H1 (cell line): ENCODE measurements around the gene SLC39A7.

Experiments used
- ATF2 ChIP-seq: IDR thresholded peaks from 2 replicates; pipeline ENCODE4 v1.6.1; 2012; ENCODE audit warnings: low read length, inconsistent platforms
- CBX5 ChIP-seq: fragments of 300-800, 300-1000 bp; sonication (generic); IDR thresholded peaks from 2 replicates; pipeline ENCODE4 v1.7.1; 2016; ENCODE audit warnings: antibody characterized with exemption, low read length, low read depth
- CTCF ChIP-seq, 3 experiments: IDR thresholded peaks; 1 replicate in 2 of 3; 2 replicates in 1 of 3; pipeline versions ENCODE4 v1.5.1 to v1.6.1; 2011; ENCODE audit warnings: low read length in 3 of 3, mild to moderate bottlenecking in 3 of 3, inconsistent platforms in 2 of 3, low read depth in 1 of 3, moderate library complexity in 1 of 3; ENCODE audit not compliant: insufficient read depth in 1 of 3; ENCODE audit errors: control extremely low read depth in 1 of 3
- EP300 ChIP-seq, 2 experiments: IDR thresholded peaks; 1 replicate in 1 of 2; 2 replicates in 1 of 2; pipeline ENCODE4 v1.6.1; 2011 to 2012; ENCODE audit warnings: low read depth in 2 of 2, low read length in 2 of 2, mild to moderate bottlenecking in 2 of 2, borderline replicate concordance in 1 of 2, inconsistent platforms in 1 of 2, moderate library complexity in 1 of 2
- POLR2A ChIP-seq, 2 experiments: IDR thresholded peaks; 1 replicate in 1 of 2; 2 replicates in 1 of 2; pipeline ENCODE4 v1.6.1; 2011; ENCODE audit warnings: low read depth in 2 of 2, low read length in 2 of 2, mild to moderate bottlenecking in 2 of 2; ENCODE audit errors: control extremely low read depth in 1 of 2
- POLR2AphosphoS5 ChIP-seq: IDR thresholded peaks from 2 replicates; pipeline ENCODE4 v1.6.1; 2011; ENCODE audit warnings: low read depth, low read length
- RNF2 ChIP-seq: fragments of 200-900, 300-1000 bp; sonication (generic); IDR thresholded peaks from 2 replicates; pipeline ENCODE4 v1.7.1; 2016; ENCODE audit warnings: borderline replicate concordance, low read depth, mild to moderate bottlenecking, antibody characterized with exemption, low read length; ENCODE audit not compliant: poor library complexity, severe bottlenecking; ENCODE audit errors: missing control alignments
- SUZ12 ChIP-seq: fragments of 200-600 bp; sonication (generic); IDR thresholded peaks from 2 replicates; pipeline ENCODE4 v1.6.1; 2012; ENCODE audit warnings: mild to moderate bottlenecking, inconsistent platforms, low read length, moderate library complexity, mixed read lengths

- TF ChIP-seq POLR2AphosphoS5 (no peak), ATF2 (no peak), EP300 (IDR thresholded peaks at IDR 0.05; ENCODE audit: borderline replicate concordance in 1 of 2, low read depth in 2 of 2, low read length in 2 of 2) (no peak), POLR2A (IDR thresholded peaks at IDR 0.05; ENCODE audit: control extremely low read depth in 1 of 2, low read depth in 2 of 2, low read length in 2 of 2) (no peak), RNF2 (no peak), SUZ12 (no peak), CBX5 (no peak), CTCF (IDR thresholded peaks at IDR 0.05; ENCODE audit: control extremely low read depth in 1 of 3, insufficient read depth in 1 of 3, low read depth in 1 of 3, low read length in 3 of 3) (no peak)
Observed at GRCh38 chr6:33185190-33185589, 15.5 kb upstream of the SLC39A7 start.
